Mononuclear cell (primary cell): Measurements from ENCODE around the gene CKLF. TPM values are rescaled to one million over a fixed set of nuclear protein-coding genes. Genes with fewer than 3 reads are reported as not detected.

ENCODE experiments used
- H3K27me3 ChIP-seq: 2 replicates; pipeline ENCODE4 v1.6.0; 2011; ENCODE audit warnings: low read length, control low read depth; ENCODE audit not compliant: insufficient read depth
- H3K4me1 ChIP-seq: 2 replicates; pipeline ENCODE4 v1.5.1; 2011; ENCODE audit warnings: mild to moderate bottlenecking, low read length, control low read depth; ENCODE audit not compliant: insufficient read depth
- H3K4me3 ChIP-seq: 2 replicates; pipeline ENCODE4 v1.5.1; 2011; ENCODE audit warnings: mild to moderate bottlenecking, low read length, moderate library complexity
- H3K9me3 ChIP-seq: 2 replicates; pipeline ENCODE4 v1.5.1; 2011; ENCODE audit warnings: low read depth, mild to moderate bottlenecking, control low read depth, low read length
- total RNA-seq: library from RNA; depleted of rRNA; stranded (reverse); fragments of >200 nt; gene quantifications from one replicate; pipeline ENCODE4 v1.2.3, GENCODE V29; 2012

CKLF gene
- total RNA-seq, 1 donor: 28.4 TPM

DNA sequence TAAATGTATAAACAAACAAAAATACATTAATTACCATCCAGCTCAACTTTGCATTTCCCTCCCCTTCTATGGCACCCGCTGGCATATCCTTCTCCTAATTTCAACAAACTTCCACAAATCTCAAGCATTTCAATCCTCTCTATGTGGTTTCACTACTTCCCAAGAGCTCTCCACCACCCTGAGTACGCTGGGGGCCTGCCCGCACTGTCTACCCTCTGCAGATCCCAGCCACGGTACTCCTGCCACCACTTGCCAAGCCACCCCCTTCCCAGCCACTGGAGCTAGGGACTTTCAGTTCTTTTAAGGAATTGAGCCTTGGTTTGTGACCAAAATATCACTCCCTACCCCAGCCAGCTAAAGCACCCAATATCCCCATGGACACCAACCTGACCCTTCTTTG, 4.3 kb upstream of the CKLF start:
- no peak overlapping the region for H3K4me3 ChIP-seq
- peaks cover 84% of the 10 kb centered on the region for H3K4me1 ChIP-seq
- H3K9me3 ChIP-seq: no peaks in the 10 kb centered on the region
- no peaks in the 10 kb centered on the region for H3K27me3 ChIP-seq

DNA sequence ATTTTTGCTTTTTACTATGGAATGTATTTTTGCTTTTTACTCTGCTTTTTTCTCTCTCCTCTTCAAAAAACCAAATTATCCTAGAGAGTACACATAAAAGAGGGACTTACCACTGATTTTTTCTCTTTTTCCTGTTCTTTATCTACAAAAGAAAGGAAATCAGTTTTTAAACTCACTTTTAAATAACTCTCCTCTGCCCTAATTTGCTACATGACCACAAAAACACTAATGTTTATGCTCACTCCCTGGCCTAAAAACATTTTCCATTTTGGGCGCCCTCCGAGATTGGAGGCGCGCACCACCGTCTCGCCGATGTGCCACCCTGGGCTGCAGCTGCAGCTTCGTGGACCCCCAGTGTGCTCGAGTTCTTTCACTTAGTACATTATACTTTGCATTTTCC, 3.5 kb upstream of the CKLF start:
- no peaks in the 10 kb centered on the region for H3K9me3 ChIP-seq
- H3K27me3 ChIP-seq: no peaks in the 10 kb centered on the region
- H3K4me1 ChIP-seq: peaks cover 85% of the 10 kb centered on the region
- H3K4me3 ChIP-seq: peak overlapping the region; percentile 60

DNA sequence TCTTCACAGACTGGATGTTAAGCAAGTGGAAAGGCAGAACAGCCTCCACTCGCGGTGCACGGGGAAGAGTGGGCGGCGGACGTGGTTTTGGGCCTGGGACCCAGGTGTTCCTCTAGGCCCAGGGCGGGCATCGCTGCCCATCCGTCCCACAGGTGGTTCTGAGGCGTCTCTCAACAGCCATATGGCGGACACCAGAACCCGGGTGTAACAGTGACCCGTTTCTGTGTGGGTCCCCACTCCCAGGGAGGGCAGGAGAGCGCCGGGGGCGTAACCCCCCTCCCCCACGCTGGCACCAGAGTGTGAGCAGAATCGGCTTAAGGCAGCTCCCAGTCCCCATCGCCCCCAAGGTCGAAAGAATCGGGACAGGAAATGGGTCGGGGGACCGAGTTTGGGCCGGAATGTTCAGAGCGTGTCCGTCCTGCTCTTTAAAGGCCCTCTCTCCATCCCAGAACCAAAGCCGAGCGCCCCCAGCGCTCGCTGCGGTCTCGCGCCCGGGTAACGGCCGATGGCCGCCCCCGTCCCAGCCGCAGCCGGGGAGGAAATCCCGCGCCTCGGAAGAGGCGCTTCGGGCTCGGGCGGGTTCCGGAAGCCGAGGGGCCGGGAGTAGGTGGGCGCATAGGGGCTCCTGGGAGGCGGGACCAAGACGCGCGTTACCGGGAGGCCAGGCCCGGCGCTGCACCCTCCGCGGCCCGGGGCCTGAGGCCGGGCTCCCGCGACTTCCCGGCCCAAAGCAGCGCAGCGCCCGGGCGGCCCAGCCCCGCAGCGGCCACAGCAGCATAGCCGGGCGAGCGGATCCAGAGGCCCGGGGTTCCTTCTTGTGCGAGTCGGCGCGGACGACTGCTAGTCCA, 2.9 kb upstream of the CKLF start, which contains the start of gene TK2:
TK2 (minus strand) TSS at position 839 of the 848 bp plus-strand sequence; CDS start at position 778, 61 bp downstream.
- Histone ChIP-seq H3K9me3 (no peaks in the 10 kb centered on the region), H3K4me1 (peaks cover 85% of the 10 kb centered on the region), H3K4me3 (peak within 1 kb of the TSS; percentile 60), H3K27me3 (no peaks in the 10 kb centered on the region)

- peak overlapping the region; percentile 55 for H3K4me3 ChIP-seq
- no peaks in the 10 kb centered on the region for H3K9me3 ChIP-seq
- no peaks in the 10 kb centered on the region for H3K27me3 ChIP-seq
- H3K4me1 ChIP-seq: peaks cover 88% of the 10 kb centered on the region
These were observed 1.0 kb upstream of the CKLF start for GRCh38 chr16:66551348-66551759.

GRCh38 chr16:66551788-66552285, 539 bp upstream of the CKLF start:
- Histone ChIP-seq H3K4me3 (peak overlapping the region; percentile 55), H3K9me3 (no peaks in the 10 kb centered on the region)

GRCh38 chr16:66553223-66553622, 847 bp downstream of the CKLF start:
- Histone ChIP-seq H3K9me3 (no peaks in the 10 kb centered on the region), H3K4me1 (peaks cover 77% of the 10 kb centered on the region), H3K27me3 (no peaks in the 10 kb centered on the region), H3K4me3 (peak overlapping the region; percentile 55)

More at GRCh38 chr16:66551788-66552285, 539 bp upstream of the CKLF start:
- Histone ChIP-seq H3K4me1 (peaks cover 87% of the 10 kb centered on the region), H3K27me3 (no peaks in the 10 kb centered on the region)

DNA sequence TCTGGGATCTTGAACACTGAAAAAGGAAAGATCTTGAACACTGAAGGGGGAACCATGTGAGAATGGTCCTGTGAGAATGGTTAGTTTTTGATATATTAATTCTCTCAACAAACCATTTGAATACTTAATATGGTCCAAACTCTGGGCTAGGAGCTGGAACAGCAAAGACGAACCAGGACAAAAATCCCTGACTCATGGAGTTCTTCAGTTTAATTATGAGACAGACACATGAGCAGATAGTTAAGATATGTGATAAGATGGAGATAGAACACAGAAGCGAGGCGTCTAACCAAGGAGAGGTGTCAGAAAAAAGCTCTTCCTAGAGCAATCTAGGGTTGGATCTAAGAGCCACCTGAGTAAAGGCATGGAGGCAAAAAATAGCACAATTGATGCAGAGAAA, 1.6 kb downstream of the CKLF start:
- H3K27me3 ChIP-seq: no peaks in the 10 kb centered on the region
- no peaks in the 10 kb centered on the region for H3K9me3 ChIP-seq
- peak overlapping the region; percentile 55 for H3K4me3 ChIP-seq
- H3K4me1 ChIP-seq: peaks cover 72% of the 10 kb centered on the region

DNA sequence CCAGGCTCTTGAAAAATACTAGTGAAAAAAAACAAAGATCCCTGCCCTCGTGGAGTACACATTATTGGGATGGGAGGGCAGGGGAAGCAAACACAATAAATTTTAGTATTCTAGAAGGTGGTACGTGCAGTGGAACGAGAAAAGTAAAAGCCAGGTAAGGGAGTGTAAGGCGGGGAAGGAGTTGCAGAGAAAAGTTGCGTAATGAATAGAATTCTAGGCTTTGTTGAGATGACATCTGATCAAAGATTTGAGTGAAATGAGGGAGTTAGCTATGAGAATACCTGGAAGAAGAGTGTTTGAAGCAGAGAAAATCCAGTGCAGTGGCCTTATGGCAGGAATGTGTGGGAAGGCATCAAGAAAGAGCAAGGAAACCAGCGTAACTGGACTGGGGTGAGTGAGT, 2.1 kb downstream of the CKLF start:
- no peaks in the 10 kb centered on the region for H3K27me3 ChIP-seq

GRCh38 chr16:66560107-66560506, 7.7 kb downstream of the CKLF start:
- Histone ChIP-seq H3K9me3 (no peaks in the 10 kb centered on the region), H3K27me3 (no peaks in the 10 kb centered on the region), H3K4me3 (no peak overlapping the region), H3K4me1 (peaks cover 52% of the 10 kb centered on the region)

More for the DNA sequence above, 2.1 kb downstream of the CKLF start:
- no peaks in the 10 kb centered on the region for H3K9me3 ChIP-seq
- peaks cover 70% of the 10 kb centered on the region for H3K4me1 ChIP-seq
- H3K4me3 ChIP-seq: peak overlapping the region; percentile 55

GRCh38 chr16:66561381-66562080, 9.2 kb downstream of the CKLF start:
- Histone ChIP-seq H3K4me1 (peaks cover 38% of the 10 kb centered on the region), H3K4me3 (no peak overlapping the region), H3K27me3 (no peaks in the 10 kb centered on the region), H3K9me3 (no peaks in the 10 kb centered on the region)

- no peaks in the 10 kb centered on the region for H3K27me3 ChIP-seq
- H3K9me3 ChIP-seq: no peaks in the 10 kb centered on the region
- H3K4me3 ChIP-seq: no peak overlapping the region
- H3K4me1 ChIP-seq: peaks cover 35% of the 10 kb centered on the region
These were observed 10.0 kb downstream of the CKLF start for GRCh38 chr16:66562409-66562808.

DNA sequence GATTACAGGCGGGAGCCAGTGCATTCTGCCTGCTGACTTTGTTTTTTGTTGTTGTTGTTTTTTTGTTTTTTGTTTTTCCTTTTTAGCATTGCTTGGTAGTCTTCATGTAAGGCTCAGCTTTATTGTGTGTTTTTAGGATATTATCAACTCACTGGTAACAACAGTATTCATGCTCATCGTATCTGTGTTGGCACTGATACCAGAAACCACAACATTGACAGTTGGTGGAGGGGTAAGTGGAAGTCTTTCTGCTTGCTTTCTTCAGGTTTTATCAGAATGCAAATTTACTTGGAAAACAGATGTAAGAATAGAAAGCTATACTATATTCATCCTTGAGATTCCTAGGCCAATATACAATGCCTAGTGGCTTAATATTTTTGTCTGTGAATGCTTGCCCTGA, 10.6 kb downstream of the CKLF start:
- Histone ChIP-seq H3K9me3 (no peaks in the 10 kb centered on the region), H3K4me3 (no peak overlapping the region), H3K4me1 (peaks cover 35% of the 10 kb centered on the region), H3K27me3 (no peaks in the 10 kb centered on the region)

- Histone ChIP-seq H3K4me3 (no peak overlapping the region), H3K27me3 (no peaks in the 10 kb centered on the region), H3K4me1 (peaks cover 34% of the 10 kb centered on the region), H3K9me3 (no peaks in the 10 kb centered on the region)
These were observed 11.4 kb downstream of the CKLF start for GRCh38 chr16:66563574-66564334.

- H3K4me1 ChIP-seq: peaks cover 16% of the 10 kb centered on the region
- H3K4me3 ChIP-seq: no peak within 1 kb of the TSS
- H3K27me3 ChIP-seq: no peaks in the 10 kb centered on the region
- H3K9me3 ChIP-seq: no peaks in the 10 kb centered on the region
These were observed 13.9 kb downstream of the CKLF start, which contains the start of gene CMTM1 for GRCh38 chr16:66566051-66566901. Gene CMTM1 (plus strand): TSS chr16:66566439. CDS start chr16:66566514, 75 bp downstream.
